ENCODE data around the gene ACSL1.
"Not testable (repeated sequence)": the region's sequence is repeated elsewhere in the genome, so short reads cannot be mapped to it uniquely, and the experiment has no call there.

ACSL1 gene

DNA sequence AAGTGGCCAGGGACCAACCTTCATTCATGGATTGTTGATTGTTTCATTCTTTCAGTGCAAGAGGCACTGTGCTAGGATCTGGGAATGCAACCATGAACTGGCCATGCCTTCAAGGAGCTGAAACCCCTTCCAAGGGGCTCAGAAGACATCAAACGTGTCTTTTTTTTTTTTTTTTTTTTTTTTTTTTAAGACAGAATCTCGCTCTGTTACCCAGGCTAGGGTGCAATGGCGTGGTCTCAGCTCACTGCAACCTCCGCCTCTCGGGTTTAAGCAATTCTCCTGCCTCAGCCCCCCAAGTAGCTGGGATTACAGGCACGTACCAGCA, 13.3 kb upstream of the ACSL1 start:
- not testable (repeated sequence) for DNase-seq

DNA sequence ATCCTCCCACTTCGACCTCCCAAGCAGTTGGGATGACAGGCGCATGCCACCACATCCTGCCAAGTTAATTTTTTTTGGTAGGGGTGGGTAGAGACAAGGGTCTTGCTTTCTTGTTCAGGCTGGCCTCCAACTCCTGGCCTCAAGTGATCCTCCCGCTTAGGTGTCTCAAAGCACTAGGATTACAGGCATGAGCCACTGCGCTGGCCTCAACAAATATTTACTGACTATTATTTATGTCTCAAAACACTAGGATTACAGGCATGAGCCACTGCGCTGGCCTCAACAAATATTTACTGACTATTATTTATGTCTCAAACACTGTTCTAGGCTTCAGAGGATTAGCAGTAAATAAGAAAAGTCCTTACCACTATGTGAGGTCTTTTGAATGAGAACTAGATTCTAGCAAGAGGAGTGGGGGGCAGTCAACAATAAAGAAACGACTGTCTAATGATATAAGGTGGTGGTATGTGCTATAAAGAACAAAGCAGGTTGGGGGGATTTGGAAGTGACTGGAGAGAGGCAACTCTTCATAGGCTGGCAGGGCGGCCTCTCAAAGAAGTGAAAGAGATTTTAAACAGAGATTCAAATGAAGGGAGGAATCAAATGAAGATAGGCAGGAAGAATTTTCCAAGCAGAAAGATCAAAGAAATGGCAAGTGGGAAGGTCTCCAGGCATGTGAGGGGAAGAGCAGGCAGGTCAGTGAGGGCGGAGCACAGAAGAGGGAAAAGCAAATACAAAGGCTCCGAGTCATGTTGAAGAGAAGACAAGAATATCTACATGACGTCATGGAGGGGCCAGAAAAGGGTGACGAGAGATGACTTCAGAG, 12.7 kb upstream of the ACSL1 start:
- no peak for DNase-seq

DNA sequence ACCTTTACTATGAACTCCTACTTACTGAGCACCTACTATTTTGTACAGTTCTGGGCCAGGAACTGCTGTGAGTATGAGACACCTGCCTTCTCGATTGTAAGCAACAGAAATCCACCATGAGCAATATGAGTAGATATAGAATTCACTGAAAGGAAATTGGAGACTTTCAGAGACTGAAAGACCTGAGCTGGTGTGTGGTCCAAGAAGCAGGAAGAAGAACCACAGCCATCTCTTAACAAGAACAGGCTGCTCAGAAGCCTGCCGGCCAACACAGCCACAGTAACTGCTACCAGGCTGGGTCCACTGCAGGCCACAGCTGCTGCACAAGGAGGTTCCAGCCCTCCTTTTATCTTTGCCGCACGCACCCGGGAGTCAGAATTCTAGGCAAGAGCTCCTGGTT, 10.8 kb upstream of the ACSL1 start:
- DNase-seq = no peak

DNA sequence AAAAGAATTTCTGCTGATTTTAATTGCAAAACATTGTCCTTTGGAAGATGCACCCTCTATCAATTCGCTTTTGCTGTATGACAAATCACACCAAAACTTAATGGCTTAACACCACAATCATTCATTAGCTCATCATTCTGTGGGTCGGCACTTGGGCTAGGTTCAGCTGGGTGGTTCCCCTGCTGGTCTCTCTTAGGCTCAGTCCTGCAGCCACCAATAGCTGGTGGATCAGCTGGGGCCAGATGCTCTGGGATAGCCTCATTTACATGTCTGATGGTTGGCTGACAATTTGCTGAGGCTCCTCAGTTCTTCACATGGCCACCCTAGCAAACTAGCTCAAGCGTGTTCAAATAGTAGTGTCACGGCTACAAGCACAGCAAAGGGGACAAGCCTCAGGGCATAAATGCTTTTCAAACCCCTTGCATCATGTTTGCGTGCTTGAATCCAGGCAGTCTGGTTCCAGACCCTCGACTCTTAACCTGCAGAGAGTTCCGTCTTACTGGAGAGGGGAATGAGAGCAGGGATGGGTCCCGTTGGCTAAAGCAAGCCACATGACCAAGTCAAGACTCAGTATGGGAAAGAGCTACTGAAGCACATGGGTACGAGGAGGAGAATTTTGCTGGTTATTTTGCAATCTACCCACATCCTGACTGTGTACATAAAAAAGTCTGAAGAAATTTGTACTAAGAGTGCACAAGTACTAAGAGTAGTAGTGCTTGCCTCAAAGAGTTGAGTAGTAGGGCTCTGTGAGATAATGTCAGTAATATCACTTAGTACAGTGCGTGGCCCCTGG, 7.5 kb upstream of the ACSL1 start:
- no peak for DNase-seq

DNA sequence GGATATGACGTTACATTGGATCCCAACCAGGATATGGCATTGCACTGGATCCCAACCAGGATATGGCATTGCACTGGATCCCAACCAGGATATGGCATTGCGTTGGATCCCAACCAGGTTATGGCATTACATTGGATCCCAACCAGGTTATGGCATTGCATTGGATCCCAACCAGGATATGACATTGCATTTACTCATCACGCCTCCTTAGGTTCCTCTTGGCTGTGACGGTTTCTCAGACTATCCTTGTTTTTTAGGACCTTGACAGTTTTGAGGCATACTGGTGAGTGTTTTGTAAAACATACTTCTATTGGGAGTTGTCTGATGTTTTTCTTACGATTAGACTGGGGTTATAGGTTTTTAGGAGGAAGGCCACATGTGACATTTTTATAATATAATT, 5.4 kb upstream of the ACSL1 start:
- DNase-seq = no peak

DNA sequence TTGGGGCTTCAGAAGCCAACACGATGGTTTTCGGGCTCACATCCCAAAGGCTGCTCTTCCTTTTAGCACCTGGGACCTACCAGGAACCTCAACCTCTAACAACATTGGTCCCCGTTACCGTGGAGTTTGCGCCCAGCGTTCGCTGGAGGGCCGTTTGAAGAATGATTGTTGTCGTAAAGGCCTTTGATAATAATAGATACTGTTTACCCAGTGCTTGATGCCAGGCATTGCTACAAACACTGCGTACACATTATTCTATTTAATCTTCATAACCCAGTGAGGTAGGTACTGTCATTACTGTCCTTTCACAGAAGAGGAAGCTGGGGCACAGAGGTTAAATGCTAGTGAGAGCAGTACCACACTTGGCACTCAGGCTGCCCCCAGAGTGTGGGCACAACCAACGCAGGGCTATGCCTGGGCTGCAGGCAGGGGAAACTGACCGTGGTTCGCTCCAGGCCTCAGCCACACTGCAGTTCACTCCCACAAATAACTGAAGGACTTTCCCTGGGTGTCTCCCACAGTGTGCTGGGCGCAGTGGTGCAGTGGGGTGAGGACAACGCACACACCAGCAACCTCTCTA, 1.0 kb upstream of the ACSL1 start:
- no peak for DNase-seq

DNA sequence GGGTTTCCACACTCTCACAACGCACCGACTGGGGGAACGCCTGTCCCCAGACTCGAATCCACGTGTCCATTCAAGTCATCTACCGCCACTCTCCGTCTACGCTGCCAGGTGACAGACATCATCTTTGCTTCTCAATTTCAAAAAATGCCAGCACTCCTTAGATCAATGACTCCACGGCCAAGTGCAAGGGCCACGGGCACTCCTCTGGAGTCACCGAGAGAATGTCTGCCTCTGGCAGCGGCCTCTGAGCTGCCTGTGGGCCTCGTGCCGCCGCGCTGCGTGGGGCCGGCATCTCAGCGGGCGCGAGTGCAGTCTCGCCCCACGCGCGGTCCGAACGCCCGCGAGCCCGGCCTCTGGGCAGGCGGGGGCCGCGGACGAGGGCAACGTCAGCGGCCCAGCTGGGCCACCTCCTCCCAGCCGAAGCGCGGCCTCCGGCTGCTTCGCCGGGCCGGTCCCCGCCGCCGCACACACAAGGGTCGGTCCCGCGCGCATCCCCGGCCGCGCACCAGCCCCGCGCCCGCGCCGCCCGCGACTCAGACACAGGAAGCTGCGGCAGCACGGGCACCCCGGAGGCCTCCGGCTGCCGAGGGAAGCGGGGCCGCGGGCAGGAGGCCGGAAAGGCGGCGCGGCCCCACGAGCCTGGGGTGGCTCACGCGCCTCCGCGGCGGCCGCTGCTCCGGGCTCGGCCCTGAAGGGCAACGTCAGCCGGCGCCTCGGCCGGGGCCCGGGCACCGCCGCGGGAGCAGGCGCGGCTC, 450 bp downstream of the ACSL1 start:
- peak; percentile 43 to 48 for DNase-seq

DNA sequence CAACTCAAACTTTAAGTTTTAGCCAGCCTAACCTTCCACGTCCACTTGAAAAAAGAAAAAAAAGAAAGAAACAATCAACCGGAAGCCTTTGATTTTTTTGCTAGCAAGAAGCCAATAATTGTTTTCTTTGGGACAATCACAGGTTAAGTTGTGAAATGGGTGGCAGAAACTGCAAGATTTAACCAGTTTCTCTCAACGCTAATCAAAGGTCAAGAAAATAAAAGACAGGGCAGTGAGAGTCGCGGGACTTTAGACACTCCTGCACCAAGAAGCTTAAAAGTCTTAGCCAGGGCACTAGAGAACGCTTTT, 1.0 kb downstream of the ACSL1 start:
- DNase-seq = no peak

DNA sequence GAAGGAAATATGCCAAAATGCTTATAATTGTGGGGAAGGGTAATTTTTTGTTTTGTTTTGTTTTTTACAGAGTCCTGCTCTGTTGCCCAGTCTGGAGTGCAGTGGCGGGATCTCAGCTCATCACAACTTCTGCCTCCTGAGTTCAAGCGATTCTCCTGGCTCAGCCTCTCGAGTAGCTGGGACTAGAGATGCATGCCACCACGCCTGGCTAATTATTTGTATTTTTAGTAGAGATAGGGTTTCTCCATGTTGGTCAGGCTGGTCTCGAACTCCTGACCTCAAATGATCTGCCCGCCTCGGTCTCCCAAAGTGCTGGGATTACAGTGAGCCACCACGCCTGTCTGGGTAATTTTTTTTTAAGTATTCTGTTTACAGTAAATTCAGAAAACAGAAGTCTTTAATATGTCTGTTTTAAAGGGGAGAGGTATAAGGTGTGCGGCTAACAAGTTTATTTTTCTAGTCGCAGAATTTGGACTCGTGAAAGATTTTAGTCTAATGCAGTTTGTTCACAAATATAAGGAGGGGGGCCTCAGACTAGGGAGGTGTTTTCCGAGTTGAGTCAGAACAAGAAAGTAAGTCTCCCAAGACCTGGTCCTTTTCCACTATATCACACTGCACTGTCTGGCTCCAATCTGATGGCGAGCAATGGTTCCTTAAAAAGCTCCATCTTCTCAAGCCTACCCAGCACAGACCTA, 1.5 kb downstream of the ACSL1 start:
- DNase-seq = no peak

DNA sequence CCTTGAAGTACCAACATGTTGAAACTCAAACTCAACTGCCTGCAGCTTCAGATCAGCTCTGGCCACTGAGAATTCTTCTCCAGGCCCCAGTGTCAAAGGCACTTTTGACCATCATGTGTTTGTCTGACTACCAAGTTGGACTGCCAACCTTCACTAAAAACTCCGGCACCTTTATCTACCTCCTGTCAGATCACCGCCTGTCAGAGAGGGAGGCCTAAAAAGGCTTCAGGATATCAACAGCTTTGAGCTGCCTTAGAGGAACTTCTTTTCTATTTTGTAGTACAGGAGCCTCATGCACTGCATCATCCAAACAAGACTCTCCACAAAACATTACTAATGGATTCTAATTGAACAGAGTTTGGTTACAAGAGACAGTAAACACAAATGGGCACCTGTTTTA, 2.8 kb downstream of the ACSL1 start:
- DNase-seq = no peak

DNA sequence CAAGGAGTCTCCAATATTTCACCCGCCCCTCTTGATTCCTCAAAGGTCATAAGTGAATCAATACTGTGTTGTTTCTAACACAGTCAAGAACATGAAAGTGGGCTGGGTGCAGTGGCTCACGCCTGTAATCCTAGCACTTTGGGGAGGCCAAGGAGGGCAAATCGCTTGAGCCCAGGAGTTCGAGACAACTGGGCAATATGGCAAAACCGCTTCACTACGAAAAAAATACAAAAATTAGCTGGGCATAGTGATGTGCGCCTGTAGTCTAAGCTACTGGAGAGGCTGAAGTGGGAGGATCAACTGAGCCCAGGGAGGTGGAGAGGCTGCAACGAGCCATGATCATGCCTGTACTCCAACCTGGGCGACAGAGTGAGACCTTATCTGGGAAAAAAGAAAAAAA, 3.4 kb downstream of the ACSL1 start:
- DNase-seq = no peak

DNA sequence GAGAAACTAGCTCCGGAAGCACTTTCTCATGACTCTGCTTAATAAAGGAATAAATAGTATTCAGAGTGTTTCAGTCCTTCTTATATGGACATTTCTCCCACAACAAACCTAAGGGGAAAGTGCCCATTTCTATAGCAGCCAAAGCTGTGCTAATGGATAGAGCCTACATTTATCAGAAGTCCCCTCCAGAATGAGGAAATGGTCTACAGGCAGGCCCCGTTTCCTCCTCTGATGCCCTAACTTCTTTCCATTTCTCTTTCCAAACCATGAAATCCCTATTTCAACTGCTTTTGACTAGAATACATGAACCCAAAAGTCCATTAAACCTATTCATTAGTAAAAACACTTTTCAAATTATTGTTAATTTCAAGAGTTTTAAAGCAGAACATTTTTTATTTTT, 4.5 kb downstream of the ACSL1 start:
- DNase-seq = no peak

DNA sequence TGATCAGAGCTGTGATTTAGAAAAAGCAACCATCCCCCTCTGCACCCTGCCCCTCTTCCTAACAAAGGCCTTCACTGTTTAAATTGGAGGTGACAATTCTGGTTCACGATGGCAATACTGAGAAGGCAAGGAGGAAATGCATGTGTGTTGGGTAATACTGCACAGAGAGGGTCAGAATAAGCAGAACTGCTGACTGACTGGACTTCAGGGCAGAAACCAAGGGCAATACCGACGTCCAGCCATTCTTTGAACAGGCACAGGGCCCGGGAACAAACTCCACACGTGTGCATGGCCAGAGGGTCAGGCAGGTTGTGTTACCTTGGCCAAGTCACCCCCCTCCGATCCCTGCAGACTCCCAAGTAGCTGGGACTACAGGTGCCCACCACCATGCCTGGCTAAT, 6.0 kb downstream of the ACSL1 start:
- no peak for DNase-seq

DNA sequence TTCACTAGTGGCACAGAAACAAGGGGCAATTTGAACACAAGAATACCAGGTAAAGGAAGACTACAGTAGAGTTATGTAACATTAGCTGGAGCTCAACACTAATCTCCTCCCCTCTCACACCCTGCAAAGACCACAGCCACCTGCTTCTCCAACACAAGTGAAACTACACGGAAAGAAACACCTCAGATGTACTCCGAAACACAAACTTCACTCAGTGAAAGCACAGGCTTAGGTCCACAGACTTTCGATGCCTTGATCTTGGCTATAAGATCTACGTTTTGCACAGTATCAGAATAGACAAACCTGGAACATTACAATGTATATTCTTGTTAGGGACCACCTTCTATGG, 7.6 kb downstream of the ACSL1 start:
- DNase-seq = no peak

DNA sequence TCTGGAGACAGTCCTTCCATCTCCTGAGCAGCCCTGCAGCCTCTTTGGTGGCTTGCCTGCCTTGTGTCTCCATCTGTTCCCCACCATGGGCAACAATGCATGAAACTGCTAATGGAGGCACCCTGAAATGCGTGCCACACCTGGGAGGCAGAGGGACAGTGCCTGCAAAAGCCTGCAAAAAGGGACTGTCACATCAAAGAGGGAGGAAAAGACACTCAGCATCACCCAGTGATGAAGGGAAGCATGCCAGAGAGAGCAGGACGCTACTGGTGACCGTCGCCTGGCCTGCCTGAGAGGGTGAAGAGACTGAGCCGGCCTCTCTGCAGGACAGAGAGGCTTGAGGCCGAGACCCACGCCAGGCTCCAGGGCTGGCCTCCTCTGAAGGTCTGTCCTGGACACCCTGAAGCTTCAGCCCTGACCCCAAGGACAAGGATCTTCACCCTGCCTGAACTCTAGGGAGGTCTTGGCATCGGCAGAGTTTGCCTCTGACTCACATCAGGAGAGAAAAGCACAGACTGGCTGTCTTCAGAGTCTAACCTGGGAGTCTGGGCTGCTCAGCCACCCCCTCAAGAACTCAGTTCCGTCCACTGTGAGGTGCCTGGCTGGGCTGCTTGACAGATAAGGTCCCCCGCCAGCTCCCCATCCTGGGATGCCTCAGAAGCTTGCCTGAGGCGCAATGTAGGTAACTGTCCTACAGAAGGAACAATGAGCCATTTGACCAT, 8.1 kb downstream of the ACSL1 start:
- DNase-seq = no peak

DNA sequence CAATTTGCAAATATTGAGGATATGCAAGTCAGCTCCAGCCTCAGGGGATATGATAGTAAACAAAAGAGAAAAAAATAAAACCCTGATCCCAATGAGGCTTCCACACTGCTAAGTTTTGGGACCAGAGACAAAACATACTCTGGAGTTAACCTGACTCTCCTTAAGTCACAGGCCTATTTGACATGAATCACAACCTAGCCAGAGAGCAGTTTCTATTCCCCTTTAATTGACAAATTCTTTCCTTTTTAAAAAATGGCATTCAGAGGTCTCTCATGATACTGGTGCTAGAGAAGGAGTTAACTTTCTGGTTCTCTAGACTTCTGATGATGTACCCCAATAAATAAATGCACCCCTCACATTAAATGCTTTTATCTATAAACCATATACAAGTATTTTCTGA, 8.8 kb downstream of the ACSL1 start:
- no peak for DNase-seq

DNA sequence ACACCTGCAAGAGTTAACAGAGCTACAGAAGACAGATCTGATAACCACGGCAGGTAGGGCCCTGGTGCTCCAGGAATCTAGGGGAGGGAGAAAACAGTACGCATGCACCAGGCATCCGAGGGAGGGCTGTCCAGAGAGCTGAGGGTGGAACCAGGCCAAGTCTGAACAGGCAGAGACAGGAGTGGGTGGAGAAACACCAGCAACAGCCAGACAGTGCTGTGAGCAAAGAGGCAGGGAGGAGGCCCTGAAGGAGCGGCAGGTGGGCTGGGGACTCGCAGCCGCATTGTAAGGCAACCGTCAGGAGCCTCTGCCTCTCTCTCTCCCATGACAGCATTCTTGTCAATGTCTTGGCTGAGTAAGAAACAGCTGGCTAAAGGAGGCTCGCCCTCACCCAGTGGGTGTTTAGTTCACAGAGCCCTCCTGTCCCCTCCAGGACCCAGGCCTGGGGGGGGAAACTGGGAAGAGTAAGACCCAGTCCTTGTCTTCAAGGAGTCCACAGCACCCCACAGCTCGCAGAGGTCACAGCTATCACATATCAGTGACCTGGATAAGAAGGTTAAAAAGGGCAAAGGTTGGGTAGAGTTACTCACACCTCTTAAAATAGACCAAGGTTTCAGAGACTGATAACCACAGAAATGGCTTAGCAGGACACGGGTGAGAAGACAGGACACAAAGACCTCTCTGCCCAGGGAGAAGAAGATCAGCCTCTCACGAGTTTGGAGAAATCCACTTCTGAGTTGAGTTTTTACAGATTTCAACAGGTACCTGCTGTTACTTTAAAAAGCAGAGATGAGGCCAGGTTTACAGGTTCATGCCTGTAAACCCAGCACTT, 10.5 kb downstream of the ACSL1 start:
- no peak for DNase-seq

DNA sequence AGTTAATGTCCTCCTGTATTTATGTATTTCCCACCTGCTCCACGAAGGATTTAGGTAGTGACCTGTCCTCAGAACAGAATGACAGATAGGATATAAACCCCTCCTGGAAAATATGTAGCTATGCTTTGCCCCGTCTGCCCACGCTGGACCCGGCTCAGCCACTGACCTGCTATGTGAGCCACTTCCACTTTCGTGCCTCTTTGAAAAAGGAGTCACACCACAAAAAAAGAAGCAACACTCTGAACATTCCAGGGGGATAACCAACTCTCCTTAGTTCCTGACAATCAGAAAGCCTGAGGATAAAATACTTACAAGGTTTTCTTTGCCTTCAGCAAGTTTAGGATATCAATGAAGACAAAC, 11.1 kb downstream of the ACSL1 start:
- DNase-seq = no peak

DNA sequence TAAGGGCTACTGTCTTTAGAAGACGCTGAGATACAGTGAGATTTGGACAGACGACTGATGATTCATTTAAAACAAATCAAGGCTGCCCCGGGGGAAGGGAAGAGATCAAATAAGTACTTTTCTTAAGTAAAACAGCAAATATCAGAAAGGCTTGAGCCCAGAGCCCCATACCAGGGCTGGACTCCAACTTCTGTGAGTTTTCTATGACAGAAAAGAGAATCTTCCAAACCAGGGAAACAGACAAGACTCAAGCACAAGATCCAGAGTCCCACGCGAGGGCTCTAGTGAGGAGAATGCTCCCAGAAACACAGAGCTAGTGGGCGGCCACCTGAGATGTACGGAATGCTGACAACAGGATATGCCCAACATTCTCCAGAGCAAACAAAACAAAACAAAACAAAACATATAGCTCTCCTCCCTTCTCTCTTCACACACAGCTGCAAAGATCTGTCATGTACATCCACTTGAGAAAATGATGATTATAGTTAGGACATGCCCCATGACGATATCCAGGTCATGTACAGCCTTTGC, 13.1 kb downstream of the ACSL1 start:
- no peak for DNase-seq

DNA sequence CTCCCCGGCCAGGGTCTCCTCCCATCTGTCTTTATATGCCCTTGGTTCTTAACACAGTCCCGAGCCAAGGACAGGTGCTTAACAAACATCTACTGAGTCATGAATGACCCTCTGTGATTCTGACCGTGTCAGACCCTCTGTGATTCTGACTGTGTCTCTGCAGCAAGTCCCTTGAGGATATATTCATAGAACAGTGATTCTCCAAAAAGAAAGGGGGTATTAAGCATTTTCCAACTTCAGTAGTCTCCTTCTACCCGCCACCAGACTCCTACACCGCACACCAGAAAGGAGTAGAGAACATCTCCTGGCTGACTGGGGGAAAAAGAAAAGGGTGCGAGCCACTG, 13.6 kb downstream of the ACSL1 start:
- DNase-seq = no peak

DNA sequence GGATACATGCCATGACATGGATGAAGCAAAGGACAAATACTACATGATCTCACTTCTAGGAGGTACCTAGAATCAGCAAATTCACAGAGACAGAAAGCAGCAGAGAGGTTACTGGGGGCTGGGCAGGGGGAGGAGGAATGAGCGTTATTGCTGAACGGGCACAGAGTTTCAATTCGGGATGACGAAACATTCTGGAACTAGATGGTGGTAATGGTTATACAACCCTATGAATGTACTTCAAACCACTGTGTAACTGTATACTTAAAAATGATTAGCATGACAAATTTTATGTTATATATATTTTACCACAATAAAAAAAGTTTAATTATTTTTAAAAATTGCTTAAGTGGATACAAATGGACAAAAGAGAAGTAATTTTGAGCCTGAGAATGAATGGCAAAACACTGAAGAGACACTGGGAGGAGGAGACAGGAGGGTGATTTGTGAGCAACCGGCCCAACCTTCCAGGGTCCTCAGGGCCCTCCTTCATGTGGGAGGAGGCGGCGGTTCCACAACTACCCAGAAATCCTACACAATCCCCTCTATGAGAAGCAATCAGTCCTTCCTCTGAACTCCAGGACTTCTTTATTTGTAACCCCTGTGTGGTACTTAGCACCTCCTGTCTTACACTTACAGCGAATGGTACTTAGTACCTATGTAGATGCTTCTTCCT, 14.1 kb downstream of the ACSL1 start:
- DNase-seq = no peak
